Fibroblast of the aortic adventitia (primary cell): ENCODE results near the gene SPAG9. TPM values are rescaled to one million over a fixed set of nuclear protein-coding genes. Genes with fewer than 3 reads are reported as not detected.
A peak's percentile ranks its signal among the peaks of the same experiment; 100 is the strongest.

Experiments used
- DNase-seq: peaks from one replicate; pipeline ENCODE4 v3.0.0-alpha.2; 2010; ENCODE audit warnings: low read depth
- H3K4me3 ChIP-seq: 2 replicates; pipeline ENCODE4 v1.5.1; 2011; ENCODE audit warnings: low read depth, mild to moderate bottlenecking, control low read depth, low read length, moderate library complexity
- CTCF ChIP-seq: IDR thresholded peaks from 2 replicates; pipeline ENCODE4 v1.5.1; 2011; ENCODE audit warnings: mild to moderate bottlenecking, low read length, control low read depth, inconsistent platforms; ENCODE audit not compliant: insufficient read depth
- total RNA-seq: library from RNA; depleted of rRNA; stranded (reverse); fragments of >200 nt; gene quantifications from 2 replicates; pipeline ENCODE4 v1.2.3, GENCODE V29; 2012; ENCODE audit warnings: low replicate concordance

Gene SPAG9
- total RNA-seq, 1 donor: 135 TPM

- peak overlapping the region; percentile 60 for H3K4me3 ChIP-seq
- DNase-seq: no peak
- no peak for TF ChIP-seq CTCF
Observed at GRCh38 chr17:51152766-51153209, 32.1 kb upstream of the SPAG9 start.

- no peak for TF ChIP-seq CTCF
- no peak for DNase-seq
- no peak overlapping the region for H3K4me3 ChIP-seq
Observed at GRCh38 chr17:51150932-51151331, 30.3 kb upstream of the SPAG9 start.

- no peak for DNase-seq
- no peak overlapping the region for H3K4me3 ChIP-seq
- TF ChIP-seq CTCF: no peak
Observed at GRCh38 chr17:51149163-51149562, 28.5 kb upstream of the SPAG9 start.

- no peak for TF ChIP-seq CTCF
- H3K4me3 ChIP-seq: no peak overlapping the region
- DNase-seq: peak; percentile 42
Observed at GRCh38 chr17:51147650-51148049, 27.0 kb upstream of the SPAG9 start.

- TF ChIP-seq CTCF: no peak
- no peak overlapping the region for H3K4me3 ChIP-seq
- no peak for DNase-seq
Observed at GRCh38 chr17:51144266-51145022, 23.8 kb upstream of the SPAG9 start.

- no peak overlapping the region for H3K4me3 ChIP-seq
- DNase-seq: no peak
- no peak for TF ChIP-seq CTCF
Observed at GRCh38 chr17:51142597-51142996, 21.9 kb upstream of the SPAG9 start.

- DNase-seq: no peak
Observed at GRCh38 chr17:51135956-51136355, 15.3 kb upstream of the SPAG9 start.

More at GRCh38 chr17:51135956-51136355, 15.3 kb upstream of the SPAG9 start:
- H3K4me3 ChIP-seq: no peak overlapping the region
- no peak for TF ChIP-seq CTCF
